Measurements from ENCODE around the gene MT4. TPM values are rescaled to one million over a fixed set of nuclear protein-coding genes. Genes with fewer than 3 reads are reported as not detected.
"Not testable (repeated sequence)": the region's sequence is repeated elsewhere in the genome, so short reads cannot be mapped to it uniquely, and the experiment has no call there.

MT4 gene
- total RNA-seq, 2 experiments from 2014 or later, result not detected

- intact Hi-C loops (cut with micrococcal nuclease), result no loop called here
- Mint-ChIP-seq H3K36me3 (ENCODE audit: low read depth) (no peaks in the 10 kb centered on the region), H3K9me3 (peaks cover 6% of the 10 kb centered on the region), H3K27me3 (ENCODE audit: low read depth) (no peaks in the 10 kb centered on the region), H3K27ac (no peak overlapping the region), H3K4me1 (ENCODE audit: low read depth) (no peaks in the 10 kb centered on the region), H3K4me3 (no peak overlapping the region)
- CTCF ChIA-PET, result interaction anchor here (1.3 kb wide), 1 partner anchor 132 kb away, joined by 5 read pairs; no protein-coding TSS in a partner anchor
- no peak for DNase-seq
Observed at GRCh38 chr16:56569971-56570370, 5.1 kb downstream of the MT4 start.

DNA sequence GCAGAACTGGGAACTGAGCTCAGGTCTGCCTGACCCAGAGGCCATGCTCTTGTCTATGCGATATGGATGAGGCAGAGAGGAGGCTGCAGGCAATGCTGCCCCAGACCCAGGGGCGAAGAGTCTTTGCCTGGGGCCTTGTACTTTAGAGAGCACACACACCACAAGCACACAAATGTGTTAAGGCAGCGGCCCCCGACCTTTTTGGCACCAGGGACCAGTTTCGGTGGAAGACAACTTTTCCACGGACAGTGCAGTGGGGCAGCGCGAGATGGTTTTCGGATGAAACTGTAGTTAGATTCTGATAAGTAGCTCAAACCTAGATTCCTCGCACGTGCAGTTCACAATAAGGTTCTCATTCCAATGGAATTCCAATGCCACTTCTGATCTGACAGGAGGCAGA, 6.7 kb downstream of the MT4 start:
- intact Hi-C loops (cut with micrococcal nuclease), result no loop called here
- no peaks in the 10 kb centered on the region for H3K4me1 Mint-ChIP-seq (ENCODE audit: low read depth)
- H3K27ac Mint-ChIP-seq, result no peak overlapping the region
- CTCF ChIA-PET, result interaction anchor here (0.7 to 1.5 kb wide), 2 partner anchors 9 to 121 kb away, joined by 3 to 5 read pairs; no protein-coding TSS in a partner anchor
- H3K9me3 Mint-ChIP-seq, result peaks cover 8% of the 10 kb centered on the region
- no peaks in the 10 kb centered on the region for H3K27me3 Mint-ChIP-seq (ENCODE audit: low read depth)
- no peak for DNase-seq
- no peak overlapping the region for H3K4me3 Mint-ChIP-seq
- no peaks in the 10 kb centered on the region for H3K36me3 Mint-ChIP-seq (ENCODE audit: low read depth)

- CTCF ChIA-PET, result interaction anchor here (0.5 to 5.0 kb wide), 3 partner anchors 74 to 128 kb away, joined by 3 to 126 read pairs (median 4); no protein-coding TSS in a partner anchor
- H3K4me1 Mint-ChIP-seq (ENCODE audit: low read depth), result peaks cover 4% of the 10 kb centered on the region
Observed at GRCh38 chr16:56574625-56575024, 9.8 kb downstream of the MT4 start.

DNA sequence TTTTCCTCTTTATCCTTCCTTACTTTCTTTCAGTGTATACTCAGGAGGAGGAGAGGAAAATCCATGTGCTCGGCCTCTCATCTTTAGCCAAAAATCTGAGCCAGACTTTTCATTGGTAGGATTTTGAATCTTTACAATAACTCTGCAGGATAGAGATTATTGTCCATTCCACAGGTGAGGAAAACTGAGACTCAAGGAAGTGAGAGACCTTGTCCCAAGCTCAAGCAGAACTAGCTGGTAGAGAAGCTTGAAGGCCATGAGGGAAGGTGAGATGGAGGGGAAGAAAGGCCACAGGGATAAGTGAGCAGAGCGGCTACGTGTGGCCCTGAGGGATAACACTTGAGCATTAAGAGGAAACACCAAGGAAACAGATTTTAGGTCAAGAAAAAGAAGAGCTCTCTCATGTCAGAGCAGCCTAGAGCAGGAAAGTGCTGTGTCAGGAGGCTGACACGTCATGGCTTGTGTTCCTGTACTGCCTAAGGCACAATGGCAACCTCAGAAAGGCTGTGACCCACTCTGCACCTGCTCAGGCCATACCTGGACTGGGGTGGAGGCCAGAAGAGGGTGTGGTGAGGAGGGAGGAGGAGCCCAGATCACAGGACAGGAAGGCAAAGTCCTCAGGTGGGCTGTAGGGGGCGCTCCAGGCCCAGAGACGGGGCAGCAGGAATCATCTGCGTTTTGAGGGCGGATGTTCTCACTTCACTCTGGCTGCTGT, 11.9 kb downstream of the MT4 start:
- Mint-ChIP-seq H3K27me3 (ENCODE audit: low read depth) (no peaks in the 10 kb centered on the region), H3K36me3 (ENCODE audit: low read depth) (no peaks in the 10 kb centered on the region), H3K27ac (peak overlapping the region; percentile 30), H3K4me3 (no peak overlapping the region), H3K9me3 (peaks cover 8% of the 10 kb centered on the region), H3K4me1 (ENCODE audit: low read depth) (peaks cover 4% of the 10 kb centered on the region)
- peak; percentile 95 for DNase-seq
- CTCF ChIA-PET, result interaction anchor here (0.6 to 5.0 kb wide), 35 partner anchors 9 to 392 kb away, joined by 3 to 126 read pairs (median 4); partner anchors contain the start of genes BBS2, MT1X and MT2A
- intact Hi-C loops (cut with micrococcal nuclease), result loop anchor here (1.0 to 5.0 kb wide), 6 partner anchors 24 to 291 kb away; partner anchors contain the start of genes MT1X and SLC12A3

More at GRCh38 chr16:56574625-56575024, 9.8 kb downstream of the MT4 start:
- no peak for DNase-seq
- peaks cover 8% of the 10 kb centered on the region for H3K9me3 Mint-ChIP-seq
- H3K27me3 Mint-ChIP-seq (ENCODE audit: low read depth), result no peaks in the 10 kb centered on the region
- no peaks in the 10 kb centered on the region for H3K36me3 Mint-ChIP-seq (ENCODE audit: low read depth)
- intact Hi-C loops (cut with micrococcal nuclease), result loop anchor here (5.0 kb wide), 1 partner anchor 293 kb away; the partner anchor contains the start of gene SLC12A3
- no peak overlapping the region for H3K4me3 Mint-ChIP-seq
- no peak overlapping the region for H3K27ac Mint-ChIP-seq

- CTCF ChIA-PET, result interaction anchor here (0.6 to 5.0 kb wide), 18 partner anchors 8 to 227 kb away, joined by 3 to 126 read pairs (median 4); partner anchors contain the start of genes MT1X and MT2A
- Mint-ChIP-seq H3K9me3 (peaks cover 8% of the 10 kb centered on the region), H3K4me1 (ENCODE audit: low read depth) (peaks cover 4% of the 10 kb centered on the region), H3K27ac (peak overlapping the region; percentile 30), H3K27me3 (ENCODE audit: low read depth) (no peaks in the 10 kb centered on the region), H3K4me3 (no peak overlapping the region), H3K36me3 (ENCODE audit: low read depth) (no peaks in the 10 kb centered on the region)
- intact Hi-C loops (cut with micrococcal nuclease), result loop anchor here (1.0 to 5.0 kb wide), 6 partner anchors 23 to 290 kb away; partner anchors contain the start of genes MT1X and SLC12A3
- DNase-seq, result no peak
Observed at GRCh38 chr16:56577300-56577625, 12.4 kb downstream of the MT4 start.

DNA sequence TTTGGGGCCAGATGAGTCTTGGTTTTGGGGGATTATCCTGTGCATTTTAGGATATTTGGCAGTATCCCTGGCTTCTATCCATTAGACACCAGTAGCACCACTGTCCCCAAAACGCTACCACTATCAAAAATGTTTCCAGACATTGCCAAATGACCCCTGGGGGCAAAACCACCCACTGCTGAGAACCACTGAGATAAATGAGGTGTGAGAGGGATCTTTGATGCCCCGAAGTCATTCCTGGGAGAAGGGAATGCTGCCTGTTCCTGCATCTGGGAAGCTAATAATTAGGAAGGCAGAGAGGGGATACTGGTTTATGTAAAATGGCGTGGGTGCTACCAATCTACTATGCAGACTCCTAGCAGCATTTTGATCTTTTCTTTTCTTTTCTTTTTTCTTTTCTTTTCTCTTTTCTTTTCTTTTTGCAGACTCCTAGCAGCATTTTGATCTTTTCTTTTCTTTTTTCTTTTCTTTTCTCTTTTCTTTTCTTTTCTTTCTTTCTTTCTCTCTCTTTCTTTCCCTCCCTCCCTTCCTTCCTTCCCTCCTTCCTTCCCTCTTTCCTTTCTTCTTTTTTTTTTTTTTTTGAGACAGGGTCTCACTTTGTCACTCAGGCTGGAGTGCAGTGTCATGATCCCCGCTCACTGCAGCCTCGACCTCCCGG, 15.6 kb downstream of the MT4 start:
- DNase-seq, result no peak
- H3K4me1 Mint-ChIP-seq (ENCODE audit: low read depth), result peaks cover 4% of the 10 kb centered on the region
- intact Hi-C loops (cut with micrococcal nuclease), result no loop called here
- no peaks in the 10 kb centered on the region for H3K9me3 Mint-ChIP-seq
- CTCF ChIA-PET, result interaction anchor here (0.8 to 2.4 kb wide), 4 partner anchors 34 to 121 kb away, joined by 3 to 12 read pairs (median 5); no protein-coding TSS in a partner anchor
- no peaks in the 10 kb centered on the region for H3K36me3 Mint-ChIP-seq (ENCODE audit: low read depth)
- H3K27ac Mint-ChIP-seq, result no peak overlapping the region
- no peaks in the 10 kb centered on the region for H3K27me3 Mint-ChIP-seq (ENCODE audit: low read depth)
- H3K4me3 Mint-ChIP-seq, result no peak overlapping the region

- H3K27me3 Mint-ChIP-seq (ENCODE audit: low read depth); H3K27ac Mint-ChIP-seq; H3K4me1 Mint-ChIP-seq (ENCODE audit: low read depth); DNase-seq; H3K9me3 Mint-ChIP-seq; H3K36me3 Mint-ChIP-seq (ENCODE audit: low read depth); H3K4me3 Mint-ChIP-seq; intact Hi-C loops (cut with micrococcal nuclease): not testable (repeated sequence)
- CTCF ChIA-PET, result interaction anchor here (0.7 to 2.4 kb wide), 3 partner anchors 18 to 118 kb away, joined by 3 to 12 read pairs (median 5); no protein-coding TSS in a partner anchor
Observed at GRCh38 chr16:56582911-56583310, 18.0 kb downstream of the MT4 start.

GRCh38 chr16:56583351-56584168, 18.7 kb downstream of the MT4 start:
- peaks cover under 1% of the 10 kb centered on the region for H3K27me3 Mint-ChIP-seq (ENCODE audit: low read depth)
- intact Hi-C loops (cut with micrococcal nuclease), result no loop called here
- no peak overlapping the region for H3K4me3 Mint-ChIP-seq
- H3K4me1 Mint-ChIP-seq (ENCODE audit: low read depth), result no peaks in the 10 kb centered on the region
- no peak for DNase-seq
- CTCF ChIA-PET, result interaction anchor here (0.7 to 2.6 kb wide), 6 partner anchors 60 to 618 kb away, joined by 3 to 12 read pairs (median 3); no protein-coding TSS in a partner anchor
- H3K27ac Mint-ChIP-seq, result no peak overlapping the region
- H3K36me3 Mint-ChIP-seq (ENCODE audit: low read depth), result no peaks in the 10 kb centered on the region
- H3K9me3 Mint-ChIP-seq, result no peaks in the 10 kb centered on the region

GRCh38 chr16:56584276-56584675, 19.4 kb downstream of the MT4 start:
- Mint-ChIP-seq H3K36me3 (ENCODE audit: low read depth) (no peaks in the 10 kb centered on the region), H3K27me3 (ENCODE audit: low read depth) (peaks cover 4% of the 10 kb centered on the region), H3K27ac (no peak overlapping the region), H3K4me1 (ENCODE audit: low read depth) (peaks cover 3% of the 10 kb centered on the region), H3K4me3 (no peak overlapping the region), H3K9me3 (no peaks in the 10 kb centered on the region)
- intact Hi-C loops (cut with micrococcal nuclease), result no loop called here
- CTCF ChIA-PET, result interaction anchor here (0.7 to 2.7 kb wide), 5 partner anchors 7 to 618 kb away, joined by 3 to 16 read pairs (median 3); no protein-coding TSS in a partner anchor
- no peak for DNase-seq

- H3K27ac Mint-ChIP-seq, result no peak overlapping the region
- intact Hi-C loops (cut with micrococcal nuclease), result no loop called here
- CTCF ChIA-PET, result interaction anchor here (0.6 kb wide), 1 partner anchor 200 kb away, joined by 4 read pairs; no protein-coding TSS in a partner anchor
- peaks cover 9% of the 10 kb centered on the region for H3K4me1 Mint-ChIP-seq (ENCODE audit: low read depth)
- H3K36me3 Mint-ChIP-seq (ENCODE audit: low read depth), result no peaks in the 10 kb centered on the region
- DNase-seq, result no peak
- peaks cover 18% of the 10 kb centered on the region for H3K27me3 Mint-ChIP-seq (ENCODE audit: low read depth)
- no peaks in the 10 kb centered on the region for H3K9me3 Mint-ChIP-seq
- H3K4me3 Mint-ChIP-seq, result peak overlapping the region; percentile 73
Observed at GRCh38 chr16:56588781-56589140, 23.9 kb downstream of the MT4 start.

GRCh38 chr16:56589141-56590039, 24.5 kb downstream of the MT4 start, which contains the start of gene MT3:
MT3 (plus strand) TSS chr16:56589528; CDS start chr16:56589591, 63 bp downstream.
- DNase-seq, result peak; percentile 19
- Mint-ChIP-seq H3K9me3 (no peaks in the 10 kb centered on the region), H3K36me3 (ENCODE audit: low read depth) (no peaks in the 10 kb centered on the region), H3K27ac (no peak within 1 kb of the TSS), H3K27me3 (ENCODE audit: low read depth) (peaks cover 18% of the 10 kb centered on the region), H3K4me3 (peak within 1 kb of the TSS; percentile 73), H3K4me1 (ENCODE audit: low read depth) (peaks cover 9% of the 10 kb centered on the region)
- intact Hi-C loops (cut with micrococcal nuclease), result no loop called here
- CTCF ChIA-PET, result no interaction called here
